GM12878 (cell line): ENCODE data around the gene PRPF6.

Experiments
- BACH1 ChIP-seq: fragments of 450-650 bp; IDR thresholded peaks from 2 replicates; pipeline ENCODE4 v1.6.1; 2017; ENCODE audit warnings: mild to moderate bottlenecking, borderline replicate concordance
- CHD1 ChIP-seq: IDR thresholded peaks from 2 replicates; pipeline ENCODE4 v1.6.1; 2012; ENCODE audit warnings: low read depth, low read length, improper control_type of control experiment
- CHD4 ChIP-seq: fragments of 200-600 bp; sonication (generic); IDR thresholded peaks from 2 replicates; pipeline ENCODE4 v1.6.1; 2016; ENCODE audit warnings: mild to moderate bottlenecking
- CTCF ChIP-seq, 3 experiments: IDR thresholded peaks in 2 of 3; conservative IDR thresholded peaks in 1 of 3; 2 replicates each; pipeline ENCODE4 v1.5.1; 2011; ENCODE audit warnings: low read depth in 3 of 3, low read length in 3 of 3, mild to moderate bottlenecking in 3 of 3, control low read depth in 2 of 3, moderate library complexity in 2 of 3, inconsistent platforms in 1 of 3, mixed read lengths in 1 of 3; ENCODE audit not compliant: control insufficient read depth in 2 of 3, insufficient read depth in 1 of 3; ENCODE audit errors: extremely low read depth in 1 of 3
- HDAC2 ChIP-seq: fragments of 200-600 bp; sonication (generic); IDR thresholded peaks from 2 replicates; pipeline ENCODE4 v1.6.1; 2017
- MEF2A ChIP-seq: IDR thresholded peaks from 2 replicates; pipeline ENCODE4 v1.6.1; 2011; ENCODE audit warnings: low read depth, mild to moderate bottlenecking, low read length, moderate library complexity; ENCODE audit not compliant: insufficient read depth
- NFIC ChIP-seq: IDR thresholded peaks from 2 replicates; pipeline ENCODE4 v1.6.1; 2012; ENCODE audit warnings: low read depth, mild to moderate bottlenecking, inconsistent platforms, low read length, moderate library complexity
- NR2C1 ChIP-seq: fragments of 450-650 bp; IDR thresholded peaks from 2 replicates; pipeline ENCODE4 v1.6.1; 2017; ENCODE audit warnings: antibody characterized with exemption, mild to moderate bottlenecking, moderate library complexity
- NR2F1 ChIP-seq: fragments of 450-650 bp; conservative IDR thresholded peaks from 2 replicates; pipeline ENCODE4 v1.6.1; 2017; ENCODE audit warnings: mild to moderate bottlenecking
- YY1 ChIP-seq: IDR thresholded peaks from 2 replicates; pipeline ENCODE4 v1.6.1; 2011; ENCODE audit warnings: low read depth, mild to moderate bottlenecking, low read length
- TF ChIP-seq, protein P1 (sequence below): fragments of 450-650 bp; IDR thresholded peaks from 2 replicates; pipeline ENCODE4 v1.6.1; 2016; ENCODE audit warnings: mild to moderate bottlenecking, moderate library complexity, borderline replicate concordance
- TF ChIP-seq, protein P2 (sequence below): IDR thresholded peaks from 2 replicates; pipeline ENCODE4 v1.6.1; 2011; ENCODE audit warnings: low read depth, mild to moderate bottlenecking, low read length, moderate library complexity, borderline replicate concordance; ENCODE audit errors: extremely low read depth

DNA sequence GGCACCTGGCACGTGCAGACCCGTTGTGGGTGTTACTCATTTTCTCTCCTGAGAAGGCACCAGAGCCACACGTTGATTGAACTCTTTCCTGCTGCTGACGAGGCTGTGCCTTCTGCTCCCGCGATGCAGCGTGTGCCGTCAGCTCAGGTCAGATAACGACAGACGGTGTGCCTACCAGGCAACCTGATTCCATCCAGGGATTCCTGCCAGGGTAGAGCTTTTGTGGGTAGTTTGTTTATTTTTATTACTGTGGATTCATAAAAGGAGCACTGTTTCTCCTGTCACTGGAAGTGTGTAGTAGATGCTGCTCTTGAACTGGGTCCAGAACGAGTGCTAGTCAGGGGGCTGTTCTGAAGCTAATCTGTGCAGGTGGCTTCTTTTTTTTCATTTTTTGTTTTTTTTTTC is 20.7 kb downstream of the PRPF6 start:
- TF ChIP-seq YY1, result no peak
- no peak for TF ChIP-seq BACH1
- TF ChIP-seq CHD1, result no peak
- TF ChIP-seq NFIC, result no peak
- TF ChIP-seq, protein P1, sequence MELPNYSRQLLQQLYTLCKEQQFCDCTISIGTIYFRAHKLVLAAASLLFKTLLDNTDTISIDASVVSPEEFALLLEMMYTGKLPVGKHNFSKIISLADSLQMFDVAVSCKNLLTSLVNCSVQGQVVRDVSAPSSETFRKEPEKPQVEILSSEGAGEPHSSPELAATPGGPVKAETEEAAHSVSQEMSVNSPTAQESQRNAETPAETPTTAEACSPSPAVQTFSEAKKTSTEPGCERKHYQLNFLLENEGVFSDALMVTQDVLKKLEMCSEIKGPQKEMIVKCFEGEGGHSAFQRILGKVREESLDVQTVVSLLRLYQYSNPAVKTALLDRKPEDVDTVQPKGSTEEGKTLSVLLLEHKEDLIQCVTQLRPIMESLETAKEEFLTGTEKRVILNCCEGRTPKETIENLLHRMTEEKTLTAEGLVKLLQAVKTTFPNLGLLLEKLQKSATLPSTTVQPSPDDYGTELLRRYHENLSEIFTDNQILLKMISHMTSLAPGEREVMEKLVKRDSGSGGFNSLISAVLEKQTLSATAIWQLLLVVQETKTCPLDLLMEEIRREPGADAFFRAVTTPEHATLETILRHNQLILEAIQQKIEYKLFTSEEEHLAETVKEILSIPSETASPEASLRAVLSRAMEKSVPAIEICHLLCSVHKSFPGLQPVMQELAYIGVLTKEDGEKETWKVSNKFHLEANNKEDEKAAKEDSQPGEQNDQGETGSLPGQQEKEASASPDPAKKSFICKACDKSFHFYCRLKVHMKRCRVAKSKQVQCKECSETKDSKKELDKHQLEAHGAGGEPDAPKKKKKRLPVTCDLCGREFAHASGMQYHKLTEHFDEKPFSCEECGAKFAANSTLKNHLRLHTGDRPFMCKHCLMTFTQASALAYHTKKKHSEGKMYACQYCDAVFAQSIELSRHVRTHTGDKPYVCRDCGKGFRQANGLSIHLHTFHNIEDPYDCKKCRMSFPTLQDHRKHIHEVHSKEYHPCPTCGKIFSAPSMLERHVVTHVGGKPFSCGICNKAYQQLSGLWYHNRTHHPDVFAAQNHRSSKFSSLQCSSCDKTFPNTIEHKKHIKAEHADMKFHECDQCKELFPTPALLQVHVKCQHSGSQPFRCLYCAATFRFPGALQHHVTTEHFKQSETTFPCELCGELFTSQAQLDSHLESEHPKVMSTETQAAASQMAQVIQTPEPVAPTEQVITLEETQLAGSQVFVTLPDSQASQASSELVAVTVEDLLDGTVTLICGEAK, result no peak
- no peak for TF ChIP-seq CTCF (IDR thresholded peaks at IDR 0.05 in 2 of 3, conservative IDR thresholded peaks at IDR 0.05 in 1 of 3; ENCODE audit: control insufficient read depth in 2 of 3, extremely low read depth in 1 of 3, insufficient read depth in 1 of 3, low read depth in 3 of 3, low read length in 3 of 3)
- TF ChIP-seq, protein P2, sequence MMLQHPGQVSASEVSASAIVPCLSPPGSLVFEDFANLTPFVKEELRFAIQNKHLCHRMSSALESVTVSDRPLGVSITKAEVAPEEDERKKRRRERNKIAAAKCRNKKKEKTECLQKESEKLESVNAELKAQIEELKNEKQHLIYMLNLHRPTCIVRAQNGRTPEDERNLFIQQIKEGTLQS, result no peak
- TF ChIP-seq NR2F1, result no peak
- no peak for TF ChIP-seq MEF2A
- no peak for TF ChIP-seq CHD4
- TF ChIP-seq HDAC2, result no peak
- no peak for TF ChIP-seq NR2C1
